DOHH2 (cell line): ENCODE data around the gene TNK2.

Source experiments
- H3F3A ChIP-seq: fragments of 200-600 bp; sonication (generic), shearing (Covaris generic); 2 replicates; pipeline ENCODE4 v1.6.0; 2016; ENCODE audit warnings: antibody characterized with exemption, mild to moderate bottlenecking; ENCODE audit not compliant: control insufficient read depth, insufficient read depth
- H3K27ac ChIP-seq: fragments of 200-600 bp; sonication (generic); 2 replicates; pipeline ENCODE4 v1.5.1; 2014; ENCODE audit warnings: low read depth, mild to moderate bottlenecking, low read length, moderate library complexity
- H3K27me3 ChIP-seq: fragments of 200-600 bp; sonication (generic); 2 replicates; pipeline ENCODE4 v1.6.1; 2014; ENCODE audit warnings: mild to moderate bottlenecking, low read length, mixed read lengths; ENCODE audit not compliant: control insufficient read depth
- H3K36me3 ChIP-seq: fragments of 200-600 bp; sonication (generic); 2 replicates; pipeline ENCODE4 v1.6.1; 2014; ENCODE audit warnings: mild to moderate bottlenecking, low read length, moderate library complexity, mixed read lengths; ENCODE audit not compliant: control insufficient read depth
- H3K4me1 ChIP-seq: fragments of 200-600 bp; sonication (generic); 2 replicates; pipeline ENCODE4 v1.6.1; 2014; ENCODE audit warnings: mild to moderate bottlenecking, low read length, mixed read lengths; ENCODE audit not compliant: control insufficient read depth
- H3K4me2 ChIP-seq: fragments of 200-600 bp; sonication (generic); 2 replicates; pipeline ENCODE4 v1.6.0; 2014; ENCODE audit warnings: mild to moderate bottlenecking, low read length, moderate library complexity
- H3K4me3 ChIP-seq: fragments of 200-600 bp; sonication (generic); 2 replicates; pipeline ENCODE4 v1.5.1; 2014; ENCODE audit warnings: mild to moderate bottlenecking, low read length, mixed read lengths
- H3K79me2 ChIP-seq: fragments of 200-600 bp; sonication (generic); 2 replicates; pipeline ENCODE4 v1.6.1; 2014; ENCODE audit warnings: mild to moderate bottlenecking, low read length, mixed read lengths; ENCODE audit not compliant: control insufficient read depth
- H3K9me2 ChIP-seq: fragments of 200-600 bp; sonication (generic); replicated peaks from 2 replicates; pipeline ENCODE4 v1.6.1; 2014; ENCODE audit warnings: mild to moderate bottlenecking, low read length, mixed read lengths; ENCODE audit not compliant: control insufficient read depth
- H3K9me3 ChIP-seq: fragments of 200-600 bp; sonication (generic); 2 replicates; pipeline ENCODE4 v1.6.1; 2014; ENCODE audit warnings: antibody characterized with exemption, low read length, mixed read lengths; ENCODE audit not compliant: control insufficient read depth, insufficient read depth
- H4K20me1 ChIP-seq: fragments of 200-600 bp; sonication (generic); 2 replicates; pipeline ENCODE4 v1.6.0; 2014; ENCODE audit warnings: low read depth, mild to moderate bottlenecking, antibody characterized with exemption, low read length, moderate library complexity; ENCODE audit not compliant: control insufficient read depth, insufficient read depth
- CTCF ChIP-seq: fragments of 200-600 bp; sonication (generic); IDR thresholded peaks from one replicate; pipeline ENCODE4 v1.5.1; 2014; ENCODE audit warnings: antibody characterized with exemption, mild to moderate bottlenecking, low read depth, low read length; ENCODE audit not compliant: poor library complexity, severe bottlenecking
- EZH2phosphoT487 ChIP-seq: fragments of 200-600 bp; sonication (generic); IDR thresholded peaks from 2 replicates; pipeline ENCODE4 v1.6.1; 2017; ENCODE audit warnings: borderline replicate concordance, mild to moderate bottlenecking, antibody characterized with exemption, low read length, moderate library complexity, mixed read lengths

The TNK2 gene

GRCh38 chr3:195847055-195847950, 61.0 kb downstream of the TNK2 start:
- Histone ChIP-seq H3K9me3 (no peaks in the 10 kb centered on the region), H3K9me2 (no peaks in the 10 kb centered on the region), H3K79me2 (no peaks in the 10 kb centered on the region), H3F3A (no peaks in the 10 kb centered on the region), H4K20me1 (no peaks in the 10 kb centered on the region), H3K4me2 (no peak overlapping the region), H3K4me3 (no peak overlapping the region), H3K27ac (no peak overlapping the region), H3K36me3 (no peaks in the 10 kb centered on the region), H3K27me3 (peaks cover 7% of the 10 kb centered on the region; the same call in 1 of the 2 replicates), H3K4me1 (no peaks in the 10 kb centered on the region)
- no peak for TF ChIP-seq EZH2phosphoT487
- no peak for TF ChIP-seq CTCF

- Histone ChIP-seq H3K4me2 (no peak overlapping the region), H3K79me2 (no peaks in the 10 kb centered on the region), H3K9me3 (no peaks in the 10 kb centered on the region), H3F3A (no peaks in the 10 kb centered on the region), H3K4me3 (no peak overlapping the region), H3K4me1 (no peaks in the 10 kb centered on the region), H3K36me3 (no peaks in the 10 kb centered on the region), H3K27me3 (peaks cover 7% of the 10 kb centered on the region; the same call in 1 of the 2 replicates), H3K9me2 (no peaks in the 10 kb centered on the region), H3K27ac (no peak overlapping the region), H4K20me1 (no peaks in the 10 kb centered on the region)
- TF ChIP-seq EZH2phosphoT487, result no peak
- no peak for TF ChIP-seq CTCF
These were observed 62.9 kb downstream of the TNK2 start for GRCh38 chr3:195845483-195845882.

- no peaks in the 10 kb centered on the region for H3K36me3 ChIP-seq
- H3K27ac ChIP-seq, result no peak overlapping the region
- peaks cover 7% of the 10 kb centered on the region; the same call in 1 of the 2 replicates for H3K27me3 ChIP-seq
- H3K79me2 ChIP-seq, result no peaks in the 10 kb centered on the region
- H3K4me2 ChIP-seq, result no peak overlapping the region
- H3K9me3 ChIP-seq, result no peaks in the 10 kb centered on the region
- H3K4me1 ChIP-seq, result peaks cover under 1% of the 10 kb centered on the region; the same call in 1 of the 2 replicates
- H3F3A ChIP-seq, result no peaks in the 10 kb centered on the region
- H3K4me3 ChIP-seq, result no peak overlapping the region
- TF ChIP-seq EZH2phosphoT487 (no peak), CTCF (no peak)
- no peaks in the 10 kb centered on the region for H3K9me2 ChIP-seq
- no peaks in the 10 kb centered on the region for H4K20me1 ChIP-seq
These were observed 63.6 kb downstream of the TNK2 start for GRCh38 chr3:195844671-195845218.
